ENCODE data around the gene CERS6. TPM values are rescaled to one million over a fixed set of nuclear protein-coding genes. Genes with fewer than 3 reads are reported as not detected.

Gene CERS6
- polyA plus RNA-seq, 1 donor (not counting 4 experiments of a cell fraction or from before 2014, with no cell fraction given) = 19.5 TPM

GRCh38 chr2:168469281-168469988 is 13.4 kb downstream of the CERS6 start:
- dilution Hi-C loops (cut with MboI; ENCODE audit: extremely low pct_ligation_motif_present, low sequenced_read_pairs) = no loop called here
- peaks cover 83% of the 10 kb centered on the region for H3K79me2 ChIP-seq (ENCODE audit: control insufficient read depth, insufficient read depth, low read length)
- peak; percentile 60 for FAIRE-seq

GRCh38 chr2:168470320-168471162 is 14.5 kb downstream of the CERS6 start:
- no peaks in the 10 kb centered on the region for H3K9me3 ChIP-seq (ENCODE audit: control insufficient read depth, low read depth, low read length)
- no peak overlapping the region for H2AFZ ChIP-seq (ENCODE audit: control insufficient read depth, low read length)
- H3K4me1 ChIP-seq (ENCODE audit: control insufficient read depth, extremely low read depth, insufficient read depth, low read length) = peaks cover 12% of the 10 kb centered on the region
- H3K36me3 ChIP-seq (ENCODE audit: control insufficient read depth in 2 of 2, extremely low read depth in 1 of 2, insufficient read depth in 2 of 2, low read length in 2 of 2) = peaks cover 0 to 3% of the 10 kb centered on the region in 2 experiments
- H3K4me2 ChIP-seq (ENCODE audit: control insufficient read depth, extremely low read depth, insufficient read depth, low read depth, low read length) = no peak overlapping the region
- dilution Hi-C loops (cut with MboI; ENCODE audit: extremely low pct_ligation_motif_present, low sequenced_read_pairs) = no loop called here
- H3K79me2 ChIP-seq (ENCODE audit: control insufficient read depth, insufficient read depth, low read length) = peaks cover 78% of the 10 kb centered on the region
- H3K27ac ChIP-seq (ENCODE audit: control insufficient read depth, insufficient read depth, low read length) = no peak overlapping the region
- H3K4me3 ChIP-seq (ENCODE audit: control insufficient read depth in 2 of 3, extremely low read depth in 1 of 3, insufficient read depth in 2 of 3, low read depth in 1 of 3, low read length in 3 of 3) = no peak overlapping the region
- no peak for TF ChIP-seq CTCF (optimal IDR thresholded peaks at IDR 0.05 in 1 of 3, IDR thresholded peaks at IDR 0.05 in 1 of 3, conservative IDR thresholded peaks at IDR 0.05 in 1 of 3; ENCODE audit: extremely low read depth in 1 of 3, insufficient read depth in 2 of 3, low read length in 3 of 3)
- TF ChIP-seq EZH2 (IDR thresholded peaks at IDR 0.05; ENCODE audit: low read length) = no peak
- FAIRE-seq (no peak), DNase-seq (ENCODE audit: low read depth, low spot score) (no peak)
- H3K9me1 ChIP-seq (ENCODE audit: control insufficient read depth, extremely low read depth, insufficient read depth, low read length) = no peaks in the 10 kb centered on the region
- H3K27me3 ChIP-seq (ENCODE audit: control insufficient read depth, extremely low read depth, insufficient read depth, low read length) = no peaks in the 10 kb centered on the region
- no peaks in the 10 kb centered on the region for H4K20me1 ChIP-seq (ENCODE audit: control insufficient read depth, extremely low read depth, insufficient read depth, low read length)
- no peak overlapping the region for H3K9ac ChIP-seq (ENCODE audit: control insufficient read depth, extremely low read depth, insufficient read depth, low read length)

More at GRCh38 chr2:168469281-168469988, 13.4 kb downstream of the CERS6 start:
- no peak for TF ChIP-seq CTCF (optimal IDR thresholded peaks at IDR 0.05 in 1 of 3, IDR thresholded peaks at IDR 0.05 in 1 of 3, conservative IDR thresholded peaks at IDR 0.05 in 1 of 3; ENCODE audit: extremely low read depth in 1 of 3, insufficient read depth in 2 of 3, low read length in 3 of 3)
- no peak for TF ChIP-seq EZH2 (IDR thresholded peaks at IDR 0.05; ENCODE audit: low read length)
- no peak overlapping the region for H3K4me2 ChIP-seq (ENCODE audit: control insufficient read depth, extremely low read depth, insufficient read depth, low read depth, low read length)
- no peaks in the 10 kb centered on the region for H4K20me1 ChIP-seq (ENCODE audit: control insufficient read depth, extremely low read depth, insufficient read depth, low read length)
- H2AFZ ChIP-seq (ENCODE audit: control insufficient read depth, low read length) = no peak overlapping the region
- H3K36me3 ChIP-seq (ENCODE audit: control insufficient read depth in 2 of 2, extremely low read depth in 1 of 2, insufficient read depth in 2 of 2, low read length in 2 of 2) = peaks cover 0 to 3% of the 10 kb centered on the region in 2 experiments
- H3K9me3 ChIP-seq (ENCODE audit: control insufficient read depth, low read depth, low read length) = no peaks in the 10 kb centered on the region
- H3K9ac ChIP-seq (ENCODE audit: control insufficient read depth, extremely low read depth, insufficient read depth, low read length) = no peak overlapping the region
- no peaks in the 10 kb centered on the region for H3K9me1 ChIP-seq (ENCODE audit: control insufficient read depth, extremely low read depth, insufficient read depth, low read length)
- H3K27ac ChIP-seq (ENCODE audit: control insufficient read depth, insufficient read depth, low read length) = no peak overlapping the region
- peaks cover 6% of the 10 kb centered on the region for H3K4me1 ChIP-seq (ENCODE audit: control insufficient read depth, extremely low read depth, insufficient read depth, low read length)
- no peak for DNase-seq (ENCODE audit: low read depth, low spot score)
- H3K4me3 ChIP-seq (ENCODE audit: control insufficient read depth in 2 of 3, extremely low read depth in 1 of 3, insufficient read depth in 2 of 3, low read depth in 1 of 3, low read length in 3 of 3) = no peak overlapping the region
- H3K27me3 ChIP-seq (ENCODE audit: control insufficient read depth, extremely low read depth, insufficient read depth, low read length) = no peaks in the 10 kb centered on the region
